Parathyroid adenoma (tissue), 2 donors: ENCODE results near the gene ZNF518A.

ENCODE experiments used
- H2AFZ ChIP-seq: fragments of 300-600 bp; sonication (generic); one replicate; pipeline ENCODE4 v1.7.0; 2017; ENCODE audit warnings: antibody characterized with exemption, mild to moderate bottlenecking
- H3K27ac ChIP-seq: fragments of 300-600 bp; sonication (generic); one replicate; pipeline ENCODE4 v1.7.0; 2017
- H3K27me3 ChIP-seq: fragments of 300-600 bp; sonication (generic); one replicate; pipeline ENCODE4 v1.7.0; 2017; ENCODE audit warnings: low read length; ENCODE audit not compliant: control insufficient read depth, insufficient read depth
- H3K36me3 ChIP-seq: fragments of 300-600 bp; sonication (generic); one replicate; pipeline ENCODE4 v1.7.0; 2017; ENCODE audit warnings: low read length; ENCODE audit not compliant: control insufficient read depth, insufficient read depth
- H3K4me1 ChIP-seq: fragments of 300-600 bp; sonication (generic); one replicate; pipeline ENCODE4 v1.7.0; 2017; ENCODE audit warnings: control low read depth
- H3K4me2 ChIP-seq: fragments of 300-600 bp; sonication (generic); one replicate; pipeline ENCODE4 v1.7.0; 2017; ENCODE audit warnings: low read length
- H3K4me3 ChIP-seq: fragments of 300-600 bp; sonication (generic); one replicate; pipeline ENCODE4 v1.7.0; 2017; ENCODE audit warnings: low read depth, low read length
- H3K79me2 ChIP-seq: fragments of 300-600 bp; sonication (generic); one replicate; pipeline ENCODE4 v1.7.0; 2017; ENCODE audit warnings: control low read depth
- H3K9ac ChIP-seq: fragments of 300-600 bp; sonication (generic); one replicate; pipeline ENCODE4 v1.7.0; 2017; ENCODE audit warnings: mild to moderate bottlenecking
- H3K9me3 ChIP-seq: fragments of 300-600 bp; sonication (generic); one replicate; pipeline ENCODE4 v1.7.0; 2017; ENCODE audit warnings: low read length; ENCODE audit not compliant: control insufficient read depth
- TF ChIP-seq, protein P1 (sequence below): fragments of 300-600 bp; sonication (generic); IDR thresholded peaks from one replicate; pipeline ENCODE4 v1.7.0; 2017; ENCODE audit warnings: antibody characterized with exemption, mild to moderate bottlenecking
- donor health status: primary hyperparathyroidism.

Gene ZNF518A

DNA sequence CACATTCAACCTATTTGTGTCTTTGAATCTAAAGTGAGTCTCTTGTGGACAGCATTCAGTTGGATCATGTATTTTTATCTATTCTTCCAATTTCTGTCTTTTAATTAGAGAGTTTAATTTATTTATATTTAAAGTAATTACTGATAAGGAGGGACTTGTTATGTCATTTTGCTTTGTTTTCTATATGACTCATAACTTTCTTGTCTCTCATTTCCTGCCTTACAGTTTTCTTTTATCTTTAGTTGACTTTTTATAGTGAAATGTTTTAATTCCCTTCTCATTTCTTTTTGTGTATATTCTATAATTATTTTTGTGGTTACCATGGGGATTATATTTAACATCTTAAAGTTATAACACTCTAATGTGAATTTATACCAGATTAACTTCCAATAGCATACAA, 7.3 kb upstream of the ZNF518A start:
- H3K9ac ChIP-seq = no peak overlapping the region
- H3K27me3 ChIP-seq = no peaks in the 10 kb centered on the region
- no peak overlapping the region for H2AFZ ChIP-seq
- no peaks in the 10 kb centered on the region for H3K4me1 ChIP-seq
- H3K4me3 ChIP-seq = no peak overlapping the region
- no peak overlapping the region for H3K27ac ChIP-seq
- no peaks in the 10 kb centered on the region for H3K36me3 ChIP-seq
- TF ChIP-seq, protein P1, sequence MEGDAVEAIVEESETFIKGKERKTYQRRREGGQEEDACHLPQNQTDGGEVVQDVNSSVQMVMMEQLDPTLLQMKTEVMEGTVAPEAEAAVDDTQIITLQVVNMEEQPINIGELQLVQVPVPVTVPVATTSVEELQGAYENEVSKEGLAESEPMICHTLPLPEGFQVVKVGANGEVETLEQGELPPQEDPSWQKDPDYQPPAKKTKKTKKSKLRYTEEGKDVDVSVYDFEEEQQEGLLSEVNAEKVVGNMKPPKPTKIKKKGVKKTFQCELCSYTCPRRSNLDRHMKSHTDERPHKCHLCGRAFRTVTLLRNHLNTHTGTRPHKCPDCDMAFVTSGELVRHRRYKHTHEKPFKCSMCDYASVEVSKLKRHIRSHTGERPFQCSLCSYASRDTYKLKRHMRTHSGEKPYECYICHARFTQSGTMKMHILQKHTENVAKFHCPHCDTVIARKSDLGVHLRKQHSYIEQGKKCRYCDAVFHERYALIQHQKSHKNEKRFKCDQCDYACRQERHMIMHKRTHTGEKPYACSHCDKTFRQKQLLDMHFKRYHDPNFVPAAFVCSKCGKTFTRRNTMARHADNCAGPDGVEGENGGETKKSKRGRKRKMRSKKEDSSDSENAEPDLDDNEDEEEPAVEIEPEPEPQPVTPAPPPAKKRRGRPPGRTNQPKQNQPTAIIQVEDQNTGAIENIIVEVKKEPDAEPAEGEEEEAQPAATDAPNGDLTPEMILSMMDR = no peak
- no peak overlapping the region for H3K4me2 ChIP-seq
- H3K79me2 ChIP-seq = no peaks in the 10 kb centered on the region
- H3K9me3 ChIP-seq = no peaks in the 10 kb centered on the region

DNA sequence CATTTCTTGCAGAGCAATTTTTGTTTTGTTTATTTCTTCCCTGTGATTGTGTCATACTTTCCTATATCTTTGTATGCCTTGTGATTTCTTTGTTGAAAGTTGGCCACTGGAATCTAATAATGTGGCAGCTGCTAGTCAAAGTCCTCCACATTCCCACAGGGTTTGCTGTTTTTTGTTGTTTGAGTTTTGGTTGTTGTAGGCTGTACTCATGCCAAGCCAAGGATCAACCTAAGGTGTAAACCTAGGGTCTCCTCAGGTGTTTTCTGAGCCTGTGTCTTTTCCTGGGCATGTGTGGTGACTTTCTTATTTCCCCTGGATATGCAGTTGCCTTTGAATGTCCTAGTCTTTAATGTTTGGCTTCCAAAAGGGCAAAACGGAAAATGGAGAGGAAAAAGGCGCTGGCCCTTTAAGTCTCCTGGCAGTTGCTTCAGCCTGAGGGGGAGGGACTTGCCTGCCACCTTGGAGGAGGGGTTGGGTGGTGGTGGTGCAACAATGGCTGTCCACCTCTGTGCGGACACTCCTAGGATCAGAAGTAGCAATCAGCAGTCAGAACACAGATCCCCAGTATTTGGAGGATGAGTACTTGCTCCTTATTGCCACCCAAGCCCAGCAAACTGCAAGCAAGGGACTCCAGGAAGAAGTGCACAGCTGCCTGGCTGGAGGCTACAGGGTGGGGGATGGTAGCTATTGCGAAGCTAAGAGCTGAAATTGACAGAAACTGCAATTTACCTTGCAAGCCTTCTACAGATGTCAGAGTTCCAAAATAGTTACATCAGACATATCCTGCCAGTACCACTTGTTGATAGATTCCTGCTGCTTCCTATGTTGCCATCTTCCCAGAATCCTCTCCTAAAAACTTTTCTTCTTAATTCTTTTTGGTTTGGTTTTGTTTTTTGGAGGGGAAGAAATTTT, 5.6 kb upstream of the ZNF518A start:
- no peaks in the 10 kb centered on the region for H3K36me3 ChIP-seq
- no peak overlapping the region for H3K27ac ChIP-seq
- H3K4me3 ChIP-seq = peak overlapping the region; percentile 42
- H3K9me3 ChIP-seq = no peaks in the 10 kb centered on the region
- peak overlapping the region; percentile 66 for H3K4me2 ChIP-seq
- H3K27me3 ChIP-seq = no peaks in the 10 kb centered on the region
- H3K9ac ChIP-seq = no peak overlapping the region
- TF ChIP-seq, protein P1 = no peak
- H2AFZ ChIP-seq = no peak overlapping the region
- no peaks in the 10 kb centered on the region for H3K4me1 ChIP-seq
- H3K79me2 ChIP-seq = no peaks in the 10 kb centered on the region

DNA sequence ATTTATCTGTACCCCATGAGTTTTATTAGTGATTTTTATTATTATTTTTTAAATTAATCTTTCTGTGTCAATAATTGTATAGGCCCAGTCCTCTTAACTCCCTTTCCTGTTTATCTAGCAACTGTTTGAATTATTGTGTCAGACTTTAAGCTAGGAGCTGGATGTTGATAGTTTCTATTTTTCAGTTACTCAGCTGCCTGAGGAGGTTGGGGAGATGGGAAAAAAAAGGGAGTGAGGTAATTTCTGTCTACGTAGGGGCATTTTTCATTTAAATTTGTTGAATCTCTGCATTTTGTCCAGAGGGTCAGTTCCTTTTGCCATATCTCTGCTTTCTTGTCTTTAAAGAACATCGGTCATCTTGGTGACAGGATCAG, 5.0 kb upstream of the ZNF518A start:
- TF ChIP-seq, protein P1 = no peak
- H3K27ac ChIP-seq = no peak overlapping the region
- H3K9ac ChIP-seq = no peak overlapping the region
- H3K79me2 ChIP-seq = no peaks in the 10 kb centered on the region
- H3K4me2 ChIP-seq = no peak overlapping the region
- no peak overlapping the region for H3K4me3 ChIP-seq
- H2AFZ ChIP-seq = no peak overlapping the region
- no peaks in the 10 kb centered on the region for H3K4me1 ChIP-seq
- no peaks in the 10 kb centered on the region for H3K27me3 ChIP-seq
- no peaks in the 10 kb centered on the region for H3K36me3 ChIP-seq
- H3K9me3 ChIP-seq = no peaks in the 10 kb centered on the region

DNA sequence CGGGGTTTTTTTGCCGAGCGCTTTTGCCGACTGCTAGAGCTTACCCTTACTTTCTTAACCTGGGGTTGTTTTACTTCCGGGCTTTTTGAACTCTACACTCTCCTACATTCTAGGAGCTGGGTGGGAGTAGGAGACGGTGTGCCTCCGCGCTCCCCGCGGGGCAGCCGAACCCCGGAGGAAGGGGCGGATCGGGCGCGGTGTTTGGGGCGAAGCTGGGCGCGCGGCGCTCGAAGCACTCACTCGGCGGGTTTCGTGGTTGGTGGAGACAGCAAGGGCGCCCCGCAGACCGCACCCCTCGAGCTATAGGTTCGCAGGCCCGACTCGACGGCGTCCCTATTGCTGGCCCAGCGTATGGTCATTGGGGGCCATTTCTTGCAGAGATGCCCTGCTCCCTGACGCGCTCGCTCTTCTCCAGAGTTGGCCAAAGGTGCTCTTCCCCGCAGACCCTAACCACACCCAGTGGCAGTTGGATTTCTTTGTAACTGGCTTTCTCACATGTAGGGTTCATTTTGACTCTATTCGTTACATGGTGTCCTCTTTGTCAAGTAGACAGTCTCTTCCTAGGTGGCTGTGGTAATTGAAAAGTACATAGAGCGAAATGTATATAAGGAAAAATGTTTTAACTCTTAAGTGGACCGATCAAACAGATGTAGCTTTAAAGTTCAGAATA, 364 bp downstream of the ZNF518A start:
- peak overlapping the region; percentile 93 for H3K4me2 ChIP-seq
- H3K4me1 ChIP-seq = peaks cover 4% of the 10 kb centered on the region
- no peaks in the 10 kb centered on the region for H3K27me3 ChIP-seq
- no peaks in the 10 kb centered on the region for H3K9me3 ChIP-seq
- TF ChIP-seq, protein P1 = no peak
- H3K9ac ChIP-seq = peak overlapping the region; percentile 44
- peak overlapping the region; percentile 99 for H2AFZ ChIP-seq
- peak overlapping the region; percentile 96 for H3K27ac ChIP-seq
- peak overlapping the region; percentile 92 for H3K4me3 ChIP-seq
- no peaks in the 10 kb centered on the region for H3K79me2 ChIP-seq
- no peaks in the 10 kb centered on the region for H3K36me3 ChIP-seq
